GM19238 (cell line): Measurements from ENCODE around the gene LSP1.

ENCODE experiments used
- DNase-seq: peaks from one replicate; pipeline ENCODE4 v3.0.0; 2011; ENCODE audit warnings: low spot score; ENCODE audit not compliant: insufficient read length

LSP1 gene

GRCh38 chr11:1889941-1890855 is 37.3 kb downstream of the LSP1 start:
- DNase-seq = no peak

GRCh38 chr11:1890856-1891830 is 38.3 kb downstream of the LSP1 start:
- DNase-seq = no peak

- no peak for DNase-seq
Measured at GRCh38 chr11:1891831-1892115, 38.9 kb downstream of the LSP1 start, which contains the start of gene PRR33. Gene PRR33 (minus strand): TSS chr11:1891895. CDS start chr11:1890584, 1,311 bp downstream.

- DNase-seq = no peak
Measured at GRCh38 chr11:1892116-1892515, 39.2 kb downstream of the LSP1 start.

GRCh38 chr11:1892558-1892957 is 39.7 kb downstream of the LSP1 start:
- no peak for DNase-seq

GRCh38 chr11:1893581-1894359 is 40.9 kb downstream of the LSP1 start:
- DNase-seq = no peak

GRCh38 chr11:1894759-1895158 is 41.9 kb downstream of the LSP1 start:
- DNase-seq = no peak

- DNase-seq = no peak
Measured at GRCh38 chr11:1896468-1896867, 43.6 kb downstream of the LSP1 start.

- DNase-seq = no peak
Measured at GRCh38 chr11:1896923-1897322, 44.0 kb downstream of the LSP1 start.

- no peak for DNase-seq
Measured at GRCh38 chr11:1899090-1899489, 46.2 kb downstream of the LSP1 start.

GRCh38 chr11:1899686-1900085 is 46.8 kb downstream of the LSP1 start:
- no peak for DNase-seq

GRCh38 chr11:1906181-1906580 is 53.3 kb downstream of the LSP1 start:
- DNase-seq = no peak

GRCh38 chr11:1906611-1907423 is 53.9 kb downstream of the LSP1 start:
- DNase-seq = no peak

GRCh38 chr11:1908618-1909017 is 55.7 kb downstream of the LSP1 start:
- no peak for DNase-seq

GRCh38 chr11:1909524-1909923 is 56.6 kb downstream of the LSP1 start:
- no peak for DNase-seq

GRCh38 chr11:1912289-1912878 is 59.5 kb downstream of the LSP1 start:
- no peak for DNase-seq

GRCh38 chr11:1913271-1914060 is 60.6 kb downstream of the LSP1 start:
- no peak for DNase-seq

GRCh38 chr11:1915795-1916131 is 62.9 kb downstream of the LSP1 start:
- DNase-seq = no peak
